Transverse colon (tissue), 4 donors: Measurements from ENCODE around the gene DDX20.

Experiments used
- CTCF ChIP-seq, 5 experiments: fragments of 200-600 bp in 3 of 5; fragments of 450-650 bp in 2 of 5; sonication (generic) in 3 of 5; IDR thresholded peaks; 1 replicate in 2 of 5; 2 replicates in 3 of 5; pipeline ENCODE4 v1.5.1; 2016 to 2017; ENCODE audit warnings: antibody characterized with exemption in 5 of 5, inconsistent platforms in 3 of 5, mild to moderate bottlenecking in 2 of 5, moderate library complexity in 1 of 5
- EP300 ChIP-seq: sonication (generic); formaldehyde crosslinking; IDR thresholded peaks from one replicate; pipeline ENCODE4 v1.6.1; 2017; ENCODE audit warnings: antibody characterized with exemption, low read depth
- POLR2A ChIP-seq: fragments of 450-650 bp; IDR thresholded peaks from one replicate; pipeline ENCODE4 v1.6.1; 2016; ENCODE audit warnings: antibody characterized with exemption, mild to moderate bottlenecking, moderate library complexity
- POLR2AphosphoS5 ChIP-seq, 3 donors: sonication (generic); formaldehyde crosslinking; IDR thresholded peaks; one replicate each; pipeline ENCODE4 v1.6.1; 2016; ENCODE audit warnings: antibody characterized with exemption in 3 of 3

DNA sequence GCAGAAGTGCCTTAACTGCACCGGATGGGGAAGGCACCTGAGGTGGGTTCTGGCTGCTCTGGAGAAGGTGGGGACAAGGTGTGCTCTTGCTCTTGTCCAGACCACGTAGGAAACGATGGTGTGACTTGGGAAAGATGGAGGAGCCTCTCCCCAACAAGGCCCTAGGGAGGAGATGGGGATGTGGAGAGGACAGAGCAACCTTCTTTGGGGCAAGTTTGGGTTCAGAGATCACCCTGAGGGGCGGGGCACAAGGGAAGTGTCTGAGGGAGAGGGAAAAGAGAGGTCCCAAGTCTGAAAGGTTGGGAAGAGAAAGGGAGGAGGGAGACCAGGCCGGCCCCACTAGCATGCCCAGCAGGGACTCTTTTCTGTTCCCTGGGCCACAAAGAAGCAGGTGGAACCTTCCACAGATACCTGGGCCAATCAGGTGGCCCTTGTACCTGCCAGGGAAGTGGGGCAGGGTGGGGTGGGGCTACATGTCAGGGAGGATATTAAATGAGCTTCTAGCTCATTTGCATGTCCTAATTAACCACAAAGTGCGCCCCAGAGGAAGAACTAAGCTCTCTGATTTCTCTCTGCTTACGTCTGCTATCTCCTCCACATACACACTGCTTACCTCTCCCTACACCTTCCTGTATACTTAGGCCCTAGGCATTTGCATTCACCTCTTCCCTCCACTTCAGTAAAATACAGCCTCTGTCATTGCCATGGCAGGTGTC, 32.5 kb upstream of the DDX20 start:
- TF ChIP-seq CTCF (IDR thresholded peaks at IDR 0.05), result no peak
- no peak for TF ChIP-seq POLR2AphosphoS5 (IDR thresholded peaks at IDR 0.05)
- no peak for TF ChIP-seq POLR2A
- TF ChIP-seq EP300, result no peak
